ENCODE measurements around the gene CEMIP2. TPM values are rescaled to one million over a fixed set of nuclear protein-coding genes. Genes with fewer than 3 reads are reported as not detected.

Gene CEMIP2
- total and polyA plus RNA-seq, 7 donors = 17.9 to 90.4 (median 28.8) TPM

DNA sequence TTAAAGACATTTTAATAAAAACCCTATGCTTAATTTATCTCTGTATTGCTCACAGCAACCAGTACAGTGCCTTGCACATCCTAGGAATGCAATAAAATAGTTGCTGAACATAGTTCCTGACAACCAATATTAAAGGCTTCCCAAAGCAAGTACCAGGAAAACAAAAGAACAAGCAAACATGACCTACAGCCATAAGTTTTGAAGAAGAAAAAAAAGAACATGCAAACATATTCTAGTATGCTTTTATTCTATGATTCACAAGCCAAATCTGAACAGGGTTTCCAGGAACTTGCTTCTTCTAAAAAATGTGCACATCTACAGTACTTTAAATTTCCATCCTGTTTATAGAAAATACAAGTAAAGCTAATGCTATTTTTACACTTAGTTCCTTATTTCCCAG is 4.5 kb downstream of the CEMIP2 start:
- intact Hi-C loops (cut with DNase I) = no loop called here
- H3K27me3 ChIP-seq = no peaks in the 10 kb centered on the region
- H3K4me1 ChIP-seq = peaks cover 0 to 64% (median 44%) of the 10 kb centered on the region in 4 donors
- H3K36me3 ChIP-seq = no peaks in the 10 kb centered on the region
- H3K4me3 ChIP-seq = no peak overlapping the region
- peak overlapping the region in 1 of 4 donors; percentile 4 for H3K27ac ChIP-seq
- TF ChIP-seq POLR2A (IDR thresholded peaks at IDR 0.05) (no peak), POLR2AphosphoS5 (IDR thresholded peaks at IDR 0.05) (no peak), EP300 (IDR thresholded peaks at IDR 0.05) (no peak)
- TF ChIP-seq, protein P1, sequence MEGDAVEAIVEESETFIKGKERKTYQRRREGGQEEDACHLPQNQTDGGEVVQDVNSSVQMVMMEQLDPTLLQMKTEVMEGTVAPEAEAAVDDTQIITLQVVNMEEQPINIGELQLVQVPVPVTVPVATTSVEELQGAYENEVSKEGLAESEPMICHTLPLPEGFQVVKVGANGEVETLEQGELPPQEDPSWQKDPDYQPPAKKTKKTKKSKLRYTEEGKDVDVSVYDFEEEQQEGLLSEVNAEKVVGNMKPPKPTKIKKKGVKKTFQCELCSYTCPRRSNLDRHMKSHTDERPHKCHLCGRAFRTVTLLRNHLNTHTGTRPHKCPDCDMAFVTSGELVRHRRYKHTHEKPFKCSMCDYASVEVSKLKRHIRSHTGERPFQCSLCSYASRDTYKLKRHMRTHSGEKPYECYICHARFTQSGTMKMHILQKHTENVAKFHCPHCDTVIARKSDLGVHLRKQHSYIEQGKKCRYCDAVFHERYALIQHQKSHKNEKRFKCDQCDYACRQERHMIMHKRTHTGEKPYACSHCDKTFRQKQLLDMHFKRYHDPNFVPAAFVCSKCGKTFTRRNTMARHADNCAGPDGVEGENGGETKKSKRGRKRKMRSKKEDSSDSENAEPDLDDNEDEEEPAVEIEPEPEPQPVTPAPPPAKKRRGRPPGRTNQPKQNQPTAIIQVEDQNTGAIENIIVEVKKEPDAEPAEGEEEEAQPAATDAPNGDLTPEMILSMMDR (IDR thresholded peaks at IDR 0.05) = no peak
- no peaks in the 10 kb centered on the region for H3K9me3 ChIP-seq
- no peak for DNase-seq

DNA sequence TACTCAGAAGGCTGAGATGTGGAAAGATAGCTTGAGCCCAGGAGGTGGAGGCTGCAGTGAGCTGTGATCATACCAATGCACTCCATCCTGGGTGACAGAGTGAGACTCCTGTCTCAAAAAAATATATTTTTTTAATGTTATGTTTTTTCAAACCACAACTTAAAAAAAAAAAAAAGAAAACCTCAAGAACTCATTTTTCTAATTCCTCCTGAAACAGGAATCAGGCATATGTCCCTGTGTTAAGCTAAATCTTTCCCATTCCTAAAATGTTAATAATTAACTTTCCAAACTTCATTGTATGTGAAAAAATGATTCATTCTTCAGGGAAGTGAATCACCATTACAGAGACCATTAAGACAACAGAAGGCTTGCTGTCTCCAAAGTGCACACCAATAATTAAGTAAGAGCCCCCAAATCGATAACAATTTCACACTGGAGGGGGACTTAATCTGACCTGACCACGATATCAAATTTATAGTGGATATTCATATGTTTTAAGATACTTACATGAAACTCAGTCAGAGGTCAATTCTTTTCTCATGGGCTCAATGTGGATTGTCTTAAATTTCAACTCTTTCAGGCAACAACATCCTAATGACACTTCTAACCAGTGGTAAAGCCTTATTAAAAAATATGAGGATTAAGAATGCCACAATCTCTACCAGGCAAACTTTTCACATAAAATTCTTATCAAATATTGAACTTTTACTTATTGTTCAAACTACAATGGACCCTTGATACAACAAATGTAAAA is 5.2 kb downstream of the CEMIP2 start:
- Histone ChIP-seq H3K9me3 (no peaks in the 10 kb centered on the region), H3K27me3 (no peaks in the 10 kb centered on the region), H3K4me1 (peaks cover 0 to 72% (median 47%) of the 10 kb centered on the region in 4 donors), H3K27ac (peak overlapping the region in 1 of 4 donors; percentile 4), H3K36me3 (no peaks in the 10 kb centered on the region), H3K4me3 (no peak overlapping the region)
- WGBS, 2 donors = 14 to 74% methylated on average over 2 of the region's 2 CpGs
- TF ChIP-seq EP300 (IDR thresholded peaks at IDR 0.05) (no peak), POLR2A (IDR thresholded peaks at IDR 0.05) (no peak), POLR2AphosphoS5 (IDR thresholded peaks at IDR 0.05) (no peak)
- TF ChIP-seq, protein P1 (IDR thresholded peaks at IDR 0.05) = no peak
- no peak for DNase-seq
- intact Hi-C loops (cut with DNase I) = no loop called here

DNA sequence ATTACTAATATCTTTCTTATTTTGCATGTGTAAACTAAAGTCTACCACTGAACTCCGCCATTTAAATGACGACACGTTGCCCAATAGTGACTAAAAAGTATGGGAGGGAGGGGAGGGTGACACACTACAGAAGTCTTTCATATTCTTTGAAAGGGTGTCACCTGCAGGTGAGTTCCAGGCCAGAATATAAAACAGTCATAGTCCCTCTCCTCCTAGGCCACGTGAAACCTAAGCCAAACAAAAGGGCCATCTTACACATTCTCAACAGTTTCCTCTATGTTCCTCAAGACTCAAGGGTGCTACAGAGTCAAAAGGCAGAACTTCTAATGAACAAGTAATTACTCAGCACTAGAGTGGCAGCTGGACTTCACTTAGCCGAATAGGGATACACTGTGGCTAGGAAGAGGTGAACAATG is 6.4 kb downstream of the CEMIP2 start:
- Histone ChIP-seq H3K4me1 (peaks cover 0 to 67% (median 41%) of the 10 kb centered on the region in 4 donors), H3K27me3 (no peaks in the 10 kb centered on the region), H3K4me3 (no peak overlapping the region), H3K9me3 (no peaks in the 10 kb centered on the region), H3K27ac (no peak overlapping the region), H3K36me3 (no peaks in the 10 kb centered on the region)
- intact Hi-C loops (cut with DNase I) = no loop called here
- 63 to 73% methylated on average over 5 of the region's 5 CpGs for WGBS, 2 donors
- TF ChIP-seq EP300 (IDR thresholded peaks at IDR 0.05) (no peak), POLR2A (IDR thresholded peaks at IDR 0.05) (no peak), POLR2AphosphoS5 (IDR thresholded peaks at IDR 0.05) (no peak)
- TF ChIP-seq, protein P1 (IDR thresholded peaks at IDR 0.05) = no peak
- DNase-seq = no peak

DNA sequence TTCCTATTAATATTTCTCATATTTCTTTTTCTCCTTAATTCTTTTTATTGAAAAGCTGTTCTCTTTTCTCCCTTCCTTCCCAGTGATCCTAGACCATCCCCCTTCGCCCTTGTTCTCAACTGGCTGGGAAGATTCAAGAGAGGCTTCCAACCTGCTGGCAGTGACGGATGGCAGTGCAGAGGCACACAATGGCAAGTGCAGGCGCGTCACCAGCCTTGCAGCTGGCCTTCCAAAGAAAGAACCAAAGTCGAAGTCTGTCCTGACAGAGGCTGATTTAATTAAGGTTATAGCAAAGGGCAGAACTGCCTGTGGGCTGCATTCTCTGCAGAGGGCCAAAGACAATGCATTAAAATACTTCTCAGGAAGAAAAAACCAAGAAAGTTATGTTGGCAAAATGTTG is 7.4 kb downstream of the CEMIP2 start:
- WGBS, 2 donors = 21 to 70% methylated on average over 5 of the region's 5 CpGs
- intact Hi-C loops (cut with DNase I) = no loop called here
- no peak for DNase-seq
- Histone ChIP-seq H3K27me3 (no peaks in the 10 kb centered on the region), H3K4me3 (no peak overlapping the region), H3K4me1 (peaks cover 0 to 59% (median 34%) of the 10 kb centered on the region in 4 donors), H3K27ac (no peak overlapping the region), H3K36me3 (no peaks in the 10 kb centered on the region), H3K9me3 (no peaks in the 10 kb centered on the region)
- TF ChIP-seq, protein P1 (IDR thresholded peaks at IDR 0.05) = no peak
- TF ChIP-seq POLR2AphosphoS5 (IDR thresholded peaks at IDR 0.05) (no peak), POLR2A (IDR thresholded peaks at IDR 0.05) (no peak), EP300 (IDR thresholded peaks at IDR 0.05) (no peak)

All from sigmoid colon (tissue), 7 donors.